Testis (tissue), 3 donors: ENCODE measurements around the gene WWC2. TPM values are rescaled to one million over a fixed set of nuclear protein-coding genes. Genes with fewer than 3 reads are reported as not detected.

Experiments
- DNase-seq: peaks from one replicate; pipeline ENCODE4 v3.0.0-alpha.2; 2019
- H3K27ac ChIP-seq, 2 donors: fragments of 200-600 bp; sonication (generic); one replicate each; pipeline ENCODE4 v1.5.1; 2019
- H3K27me3 ChIP-seq: fragments of 200-600 bp; sonication (generic); one replicate; pipeline ENCODE4 v1.5.1; 2019
- H3K36me3 ChIP-seq: fragments of 200-600 bp; sonication (generic); one replicate; pipeline ENCODE4 v1.5.1; 2017; ENCODE audit warnings: low read depth; ENCODE audit errors: missing control alignments
- H3K4me1 ChIP-seq: fragments of 200-600 bp; sonication (generic); one replicate; pipeline ENCODE4 v1.5.1; 2019
- H3K4me3 ChIP-seq, 2 donors: fragments of 200-600 bp; sonication (generic); one replicate each; pipeline ENCODE4 v1.5.1; 2017 to 2019
- H3K9me3 ChIP-seq: fragments of 200-600 bp; sonication (generic); one replicate; pipeline ENCODE4 v1.5.1; 2017
- CTCF ChIP-seq, 3 experiments: fragments of 450-650 bp in 2 of 3; fragments of 200-600 bp in 1 of 3; sonication (generic) in 1 of 3; IDR thresholded peaks; one replicate each; pipeline ENCODE4 v1.5.1; 2016 to 2019; ENCODE audit warnings: antibody characterized with exemption in 3 of 3, mild to moderate bottlenecking in 2 of 3, moderate library complexity in 1 of 3
- POLR2A ChIP-seq: fragments of 450-650 bp; IDR thresholded peaks from one replicate; pipeline ENCODE4 v1.6.1; 2017; ENCODE audit warnings: antibody characterized with exemption, mild to moderate bottlenecking, moderate library complexity
- WGBS, 2 donors: methylation state at CpG; one replicate each; pipeline ENCODE4 v1.1.5; 2018; 5-methylcytosine and 5-hydroxymethylcytosine counted together
- intact Hi-C: fragments of 100-400 bp; cut with DNase I; formaldehyde crosslinking; loops from one replicate; pipeline ENCODE4 v1.15.1; 2023; ENCODE audit warnings: low total_unique reads
- polyA plus RNA-seq: library from polyadenylated mRNA; stranded (reverse); fragments of 350-450 nt; fragmentation: Illumina TruSeq; extraction: RNeasy Lipid Tissue Mini Kit (QIAGEN cat#74804); gene quantifications from one replicate; pipeline ENCODE4 v1.2.3, GENCODE V29; 2014; ENCODE audit warnings: low read depth, low replicate concordance; ENCODE audit not compliant: insufficient read depth
- total RNA-seq, 2 donors: library from RNA; depleted of rRNA; stranded (reverse); fragments of >200 nt; gene quantifications; one replicate each; pipeline ENCODE4 v1.2.3, GENCODE V29; 2016

The WWC2 gene
- total and polyA plus RNA-seq, 3 donors from 2014 or later, result 34.4 to 76.7 (median 64.2) TPM

- WGBS, 2 donors, result 83 to 90% methylated on average over 2 of the region's 2 CpGs
- no peaks in the 10 kb centered on the region for H3K4me1 ChIP-seq
- no peak overlapping the region for H3K4me3 ChIP-seq
- intact Hi-C loops, result no loop called here
- no peak for DNase-seq
- TF ChIP-seq CTCF (IDR thresholded peaks at IDR 0.05) (no peak), POLR2A (no peak)
- no peaks in the 10 kb centered on the region for H3K36me3 ChIP-seq
- H3K9me3 ChIP-seq, result no peaks in the 10 kb centered on the region
- no peak overlapping the region for H3K27ac ChIP-seq
- no peaks in the 10 kb centered on the region for H3K27me3 ChIP-seq
Observed at GRCh38 chr4:183330841-183331240, 231.8 kb downstream of the WWC2 start.

GRCh38 chr4:183332447-183332846, 233.4 kb downstream of the WWC2 start:
- Histone ChIP-seq H3K27ac (no peak overlapping the region), H3K27me3 (no peaks in the 10 kb centered on the region), H3K4me3 (no peak overlapping the region), H3K9me3 (no peaks in the 10 kb centered on the region), H3K4me1 (no peaks in the 10 kb centered on the region), H3K36me3 (no peaks in the 10 kb centered on the region)
- WGBS, 2 donors, result 76 to 81% methylated on average over 11 of the region's 11 CpGs
- TF ChIP-seq POLR2A (no peak), CTCF (IDR thresholded peaks at IDR 0.05) (no peak)
- no peak for DNase-seq
- intact Hi-C loops, result no loop called here

GRCh38 chr4:183333202-183333601, 234.1 kb downstream of the WWC2 start:
- no peak overlapping the region for H3K4me3 ChIP-seq
- no peaks in the 10 kb centered on the region for H3K27me3 ChIP-seq
- intact Hi-C loops, result no loop called here
- H3K27ac ChIP-seq, result no peak overlapping the region
- H3K9me3 ChIP-seq, result no peaks in the 10 kb centered on the region
- no peaks in the 10 kb centered on the region for H3K36me3 ChIP-seq
- TF ChIP-seq POLR2A, result no peak
- TF ChIP-seq CTCF (IDR thresholded peaks at IDR 0.05), result no peak
- DNase-seq, result no peak
- H3K4me1 ChIP-seq, result no peaks in the 10 kb centered on the region
- WGBS, 2 donors, result 89% methylated on average over 9 of the region's 9 CpGs

GRCh38 chr4:183333983-183334382, 234.9 kb downstream of the WWC2 start:
- H3K36me3 ChIP-seq, result no peaks in the 10 kb centered on the region
- TF ChIP-seq CTCF (IDR thresholded peaks at IDR 0.05) (no peak), POLR2A (no peak)
- H3K27me3 ChIP-seq, result no peaks in the 10 kb centered on the region
- intact Hi-C loops, result no loop called here
- 92 to 94% methylated on average over 6 of the region's 6 CpGs for WGBS, 2 donors
- no peaks in the 10 kb centered on the region for H3K9me3 ChIP-seq
- H3K4me1 ChIP-seq, result no peaks in the 10 kb centered on the region
- no peak overlapping the region for H3K27ac ChIP-seq
- no peak overlapping the region for H3K4me3 ChIP-seq
- no peak for DNase-seq

DNA sequence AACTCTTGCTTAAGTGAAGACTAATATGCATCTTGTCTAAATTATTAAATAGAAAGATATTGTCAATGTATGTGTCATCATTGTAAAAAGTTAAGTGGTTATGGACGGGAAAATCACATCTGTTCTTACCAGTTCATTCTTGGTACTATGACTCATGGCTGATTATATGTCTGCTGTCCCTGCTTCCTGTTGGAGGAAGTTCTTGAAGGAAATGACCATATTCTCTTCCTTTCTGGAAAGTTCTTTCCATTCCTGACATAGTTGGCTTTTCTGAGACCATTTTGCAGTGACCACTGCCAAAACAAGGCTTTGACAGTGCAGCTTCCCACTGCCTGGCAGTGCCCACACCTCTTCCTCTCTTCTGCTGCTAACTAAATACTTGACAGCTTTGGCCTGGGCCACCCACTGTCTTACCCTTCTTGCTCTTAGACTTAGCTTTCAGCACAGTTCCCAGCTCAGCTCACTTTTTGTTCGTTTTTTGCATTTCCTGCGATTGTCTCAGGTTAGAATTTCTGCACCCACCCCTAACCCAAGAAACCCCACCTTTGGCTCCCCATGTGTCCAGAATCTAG, 236.4 kb downstream of the WWC2 start:
- Histone ChIP-seq H3K9me3 (no peaks in the 10 kb centered on the region), H3K4me1 (no peaks in the 10 kb centered on the region), H3K27ac (no peak overlapping the region), H3K4me3 (no peak overlapping the region), H3K36me3 (no peaks in the 10 kb centered on the region), H3K27me3 (no peaks in the 10 kb centered on the region)
- TF ChIP-seq CTCF (IDR thresholded peaks at IDR 0.05) (no peak), POLR2A (no peak)
- intact Hi-C loops, result no loop called here
- 78 to 91% methylated on average over 3 of the region's 3 CpGs for WGBS, 2 donors
- DNase-seq, result no peak
